Cardiac muscle cell (in vitro differentiated cells and primary cell): ENCODE results near the gene NF2. TPM values are rescaled to one million over a fixed set of nuclear protein-coding genes. Genes with fewer than 3 reads are reported as not detected.

Experiments
- DNase-seq, 2 donors: peaks; one replicate each; pipeline versions ENCODE4 v3.0.0 to v3.0.0-alpha.2; 2010 to 2017; ENCODE audit warnings: low read depth in 1 of 2, low spot score in 1 of 2
- H3K27ac ChIP-seq: fragments of 200-600 bp; sonication (generic); 2 replicates; pipeline ENCODE4 v1.5.1; 2016
- H3K27me3 ChIP-seq: fragments of 200-600 bp; sonication (generic); 2 replicates; pipeline ENCODE4 v1.6.0; 2016; ENCODE audit warnings: control low read depth
- H3K36me3 ChIP-seq: fragments of 200-600 bp; sonication (generic); 2 replicates; pipeline ENCODE4 v1.5.1; 2016; ENCODE audit warnings: control low read depth
- H3K4me1 ChIP-seq: fragments of 200-600 bp; sonication (generic); 2 replicates; pipeline ENCODE4 v1.8.1; 2017; ENCODE audit warnings: low read depth, mild to moderate bottlenecking, mixed run types
- H3K4me3 ChIP-seq: fragments of 200-600 bp; sonication (generic); 2 replicates; pipeline ENCODE4 v1.5.1; 2016; ENCODE audit warnings: mild to moderate bottlenecking
- H3K9me3 ChIP-seq: fragments of 200-600 bp; sonication (generic); 2 replicates; pipeline ENCODE4 v1.5.1; 2017; ENCODE audit warnings: low read depth, mild to moderate bottlenecking, control low read depth
- CTCF ChIP-seq: IDR thresholded peaks from 2 replicates; pipeline ENCODE4 v1.5.1; 2012; ENCODE audit warnings: low read depth, mild to moderate bottlenecking, low read length
- polyA plus RNA-seq: library from polyadenylated mRNA; unstranded; fragments of >200 nt; fragmentation: Nextera tagmentation; extraction: Ambion mirVana; gene quantifications from 2 replicates; pipeline ENCODE4 v1.2.1, GENCODE V29; 2016
- total RNA-seq: library from RNA; depleted of rRNA; stranded (reverse); fragments of >200 nt; gene quantifications from 2 replicates; pipeline ENCODE4 v1.2.3, GENCODE V29; 2016

The NF2 gene
- total and polyA plus RNA-seq, 2 experiments from 2014 or later, result 32.8 to 40.2 TPM

GRCh38 chr22:29735416-29735815, 132.0 kb downstream of the NF2 start:
- TF ChIP-seq CTCF, result no peak
- Histone ChIP-seq H3K9me3 (no peaks in the 10 kb centered on the region), H3K27me3 (no peaks in the 10 kb centered on the region), H3K36me3 (no peaks in the 10 kb centered on the region), H3K27ac (no peak overlapping the region), H3K4me1 (no peaks in the 10 kb centered on the region), H3K4me3 (no peak overlapping the region)
- no peak for DNase-seq

GRCh38 chr22:29737251-29738117, 134.1 kb downstream of the NF2 start:
- TF ChIP-seq CTCF, result no peak
- no peak overlapping the region for H3K4me3 ChIP-seq
- H3K4me1 ChIP-seq, result no peaks in the 10 kb centered on the region
- DNase-seq, result no peak
- H3K9me3 ChIP-seq, result no peaks in the 10 kb centered on the region
- H3K27me3 ChIP-seq, result no peaks in the 10 kb centered on the region
- no peaks in the 10 kb centered on the region for H3K36me3 ChIP-seq
- no peak overlapping the region for H3K27ac ChIP-seq

GRCh38 chr22:29738118-29738815, 134.8 kb downstream of the NF2 start:
- no peak overlapping the region for H3K4me3 ChIP-seq
- H3K36me3 ChIP-seq, result no peaks in the 10 kb centered on the region
- H3K27me3 ChIP-seq, result no peaks in the 10 kb centered on the region
- no peak for TF ChIP-seq CTCF
- H3K27ac ChIP-seq, result no peak overlapping the region
- H3K9me3 ChIP-seq, result no peaks in the 10 kb centered on the region
- no peaks in the 10 kb centered on the region for H3K4me1 ChIP-seq
- no peak for DNase-seq

- DNase-seq, result no peak
- Histone ChIP-seq H3K9me3 (no peaks in the 10 kb centered on the region), H3K27me3 (no peaks in the 10 kb centered on the region), H3K36me3 (no peaks in the 10 kb centered on the region), H3K4me1 (no peaks in the 10 kb centered on the region), H3K27ac (no peak overlapping the region), H3K4me3 (no peak overlapping the region)
- no peak for TF ChIP-seq CTCF
Measured at GRCh38 chr22:29739346-29739875, 136.0 kb downstream of the NF2 start.

GRCh38 chr22:29740216-29740615, 136.8 kb downstream of the NF2 start:
- no peaks in the 10 kb centered on the region for H3K4me1 ChIP-seq
- DNase-seq, result no peak
- H3K27me3 ChIP-seq, result no peaks in the 10 kb centered on the region
- no peak overlapping the region for H3K4me3 ChIP-seq
- no peaks in the 10 kb centered on the region for H3K36me3 ChIP-seq
- H3K9me3 ChIP-seq, result no peaks in the 10 kb centered on the region
- no peak overlapping the region for H3K27ac ChIP-seq
- TF ChIP-seq CTCF, result no peak
